ENCODE measurements around the gene EYA4.

The EYA4 gene

DNA sequence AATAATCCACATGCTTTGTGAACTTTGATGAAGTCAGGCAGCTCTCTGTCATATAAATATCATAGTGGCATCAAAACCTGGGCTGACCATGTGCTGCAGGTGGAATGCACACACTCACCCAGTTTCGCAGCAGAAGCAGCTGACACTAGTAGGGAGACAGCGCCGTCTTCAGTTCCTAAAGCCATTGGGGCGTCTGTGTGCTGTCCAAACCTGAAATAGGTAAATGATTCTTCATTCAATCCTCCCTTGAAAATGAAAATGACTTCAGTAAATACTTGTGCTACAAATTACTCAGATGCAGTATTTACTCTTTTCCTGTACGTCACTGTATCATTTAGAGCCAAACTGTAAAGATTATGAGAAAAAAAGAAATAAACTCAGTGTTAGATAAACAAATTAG, 127.5 kb downstream of the EYA4 start:
- Histone ChIP-seq H2AFZ (ENCODE audit: low read length) (no peak overlapping the region), H3K9me3 (ENCODE audit: low read length) (no peaks in the 10 kb centered on the region), H3K27me3 (ENCODE audit: insufficient read depth, low read length) (no peaks in the 10 kb centered on the region), H3F3A (ENCODE audit: insufficient read depth, low read length) (no peaks in the 10 kb centered on the region), H3K9me2 (ENCODE audit: low read depth, low read length) (no peaks in the 10 kb centered on the region), H3K79me2 (ENCODE audit: insufficient read depth, low read length) (no peaks in the 10 kb centered on the region), H3K4me3 (ENCODE audit: low read depth, low read length, poor library complexity, severe bottlenecking) (no peak overlapping the region), H3K4me1 (ENCODE audit: insufficient read depth, low read length, severe bottlenecking) (no peaks in the 10 kb centered on the region), H3K9ac (ENCODE audit: low read length) (no peak overlapping the region), H3K4me2 (ENCODE audit: low read length) (no peak overlapping the region), H3K27ac (ENCODE audit: low read depth, low read length, poor library complexity, severe bottlenecking) (no peak overlapping the region), H3K36me3 (ENCODE audit: insufficient read depth, low read length) (no peaks in the 10 kb centered on the region), H4K20me1 (ENCODE audit: insufficient read depth, low read length) (no peaks in the 10 kb centered on the region)
- no peak for TF ChIP-seq EZH2 (IDR thresholded peaks at IDR 0.05; ENCODE audit: borderline replicate concordance, low read length)
- TF ChIP-seq, protein P1, sequence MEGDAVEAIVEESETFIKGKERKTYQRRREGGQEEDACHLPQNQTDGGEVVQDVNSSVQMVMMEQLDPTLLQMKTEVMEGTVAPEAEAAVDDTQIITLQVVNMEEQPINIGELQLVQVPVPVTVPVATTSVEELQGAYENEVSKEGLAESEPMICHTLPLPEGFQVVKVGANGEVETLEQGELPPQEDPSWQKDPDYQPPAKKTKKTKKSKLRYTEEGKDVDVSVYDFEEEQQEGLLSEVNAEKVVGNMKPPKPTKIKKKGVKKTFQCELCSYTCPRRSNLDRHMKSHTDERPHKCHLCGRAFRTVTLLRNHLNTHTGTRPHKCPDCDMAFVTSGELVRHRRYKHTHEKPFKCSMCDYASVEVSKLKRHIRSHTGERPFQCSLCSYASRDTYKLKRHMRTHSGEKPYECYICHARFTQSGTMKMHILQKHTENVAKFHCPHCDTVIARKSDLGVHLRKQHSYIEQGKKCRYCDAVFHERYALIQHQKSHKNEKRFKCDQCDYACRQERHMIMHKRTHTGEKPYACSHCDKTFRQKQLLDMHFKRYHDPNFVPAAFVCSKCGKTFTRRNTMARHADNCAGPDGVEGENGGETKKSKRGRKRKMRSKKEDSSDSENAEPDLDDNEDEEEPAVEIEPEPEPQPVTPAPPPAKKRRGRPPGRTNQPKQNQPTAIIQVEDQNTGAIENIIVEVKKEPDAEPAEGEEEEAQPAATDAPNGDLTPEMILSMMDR (IDR thresholded peaks at IDR 0.05; ENCODE audit: low read length), result no peak; the same call in 1 of the 2 replicates

DNA sequence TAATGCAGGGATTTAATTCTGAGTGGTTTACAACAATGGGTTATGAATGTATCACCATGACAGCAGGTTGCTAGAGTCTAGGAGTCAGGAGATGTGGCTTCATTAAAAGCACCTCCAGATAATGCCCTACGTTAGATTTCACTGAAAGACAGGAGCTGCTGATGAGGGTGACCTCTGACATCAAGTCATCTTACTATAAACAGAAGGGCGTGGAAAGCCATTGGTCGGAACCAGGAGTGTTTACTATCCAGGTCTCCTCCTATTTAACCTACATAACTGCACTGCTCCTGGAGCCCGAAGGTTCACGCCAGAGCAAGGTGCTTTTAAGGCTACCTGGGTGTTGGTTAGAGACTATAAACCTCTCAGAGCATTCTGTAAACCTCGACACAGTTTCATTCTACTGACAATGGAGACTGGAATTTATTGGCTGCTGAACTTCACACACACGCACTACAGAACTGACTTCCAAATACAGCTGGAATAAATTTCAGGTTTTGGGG, 128.7 kb downstream of the EYA4 start:
- Histone ChIP-seq H3K79me2 (ENCODE audit: insufficient read depth, low read length) (no peaks in the 10 kb centered on the region), H3K27me3 (ENCODE audit: insufficient read depth, low read length) (no peaks in the 10 kb centered on the region), H4K20me1 (ENCODE audit: insufficient read depth, low read length) (no peaks in the 10 kb centered on the region), H2AFZ (ENCODE audit: low read length) (no peak overlapping the region), H3K4me1 (ENCODE audit: insufficient read depth, low read length, severe bottlenecking) (no peaks in the 10 kb centered on the region), H3K9me3 (ENCODE audit: low read length) (no peaks in the 10 kb centered on the region), H3K27ac (ENCODE audit: low read depth, low read length, poor library complexity, severe bottlenecking) (no peak overlapping the region), H3F3A (ENCODE audit: insufficient read depth, low read length) (no peaks in the 10 kb centered on the region), H3K9me2 (ENCODE audit: low read depth, low read length) (no peaks in the 10 kb centered on the region), H3K4me2 (ENCODE audit: low read length) (no peak overlapping the region), H3K9ac (ENCODE audit: low read length) (no peak overlapping the region), H3K4me3 (ENCODE audit: low read depth, low read length, poor library complexity, severe bottlenecking) (no peak overlapping the region), H3K36me3 (ENCODE audit: insufficient read depth, low read length) (no peaks in the 10 kb centered on the region)
- TF ChIP-seq, protein P1 (IDR thresholded peaks at IDR 0.05; ENCODE audit: low read length), result no peak
- TF ChIP-seq EZH2 (IDR thresholded peaks at IDR 0.05; ENCODE audit: borderline replicate concordance, low read length), result no peak

DNA sequence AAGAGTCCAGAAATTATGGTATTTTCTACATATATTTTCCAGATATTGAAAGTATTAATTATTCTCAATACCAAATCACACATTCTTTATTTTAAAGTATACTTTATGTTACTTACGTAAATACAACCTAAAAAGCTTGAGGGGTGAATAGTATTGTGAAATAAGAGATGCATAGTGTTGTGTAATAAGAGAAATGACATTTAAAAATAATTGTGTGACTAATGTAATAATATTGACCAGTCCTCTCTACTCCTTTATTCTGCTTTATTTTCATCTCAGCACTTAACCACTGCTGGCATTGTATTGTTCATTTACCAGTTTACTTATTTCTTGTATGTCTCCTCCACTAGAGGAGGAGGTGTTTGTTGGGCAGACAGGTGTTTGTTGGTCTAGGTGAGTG, 135.6 kb downstream of the EYA4 start:
- no peak for TF ChIP-seq EZH2 (IDR thresholded peaks at IDR 0.05; ENCODE audit: borderline replicate concordance, low read length)
- TF ChIP-seq, protein P1 (IDR thresholded peaks at IDR 0.05; ENCODE audit: low read length), result no peak
- Histone ChIP-seq H3K27ac (ENCODE audit: low read depth, low read length, poor library complexity, severe bottlenecking) (no peak overlapping the region), H3K4me3 (ENCODE audit: low read depth, low read length, poor library complexity, severe bottlenecking) (no peak overlapping the region), H3K9me3 (ENCODE audit: low read length) (no peaks in the 10 kb centered on the region), H4K20me1 (ENCODE audit: insufficient read depth, low read length) (no peaks in the 10 kb centered on the region), H2AFZ (ENCODE audit: low read length) (no peak overlapping the region), H3K79me2 (ENCODE audit: insufficient read depth, low read length) (no peaks in the 10 kb centered on the region), H3K27me3 (ENCODE audit: insufficient read depth, low read length) (no peaks in the 10 kb centered on the region), H3K9me2 (ENCODE audit: low read depth, low read length) (no peaks in the 10 kb centered on the region), H3K9ac (ENCODE audit: low read length) (no peak overlapping the region), H3K4me1 (ENCODE audit: insufficient read depth, low read length, severe bottlenecking) (no peaks in the 10 kb centered on the region), H3K4me2 (ENCODE audit: low read length) (no peak overlapping the region), H3F3A (ENCODE audit: insufficient read depth, low read length) (no peaks in the 10 kb centered on the region), H3K36me3 (ENCODE audit: insufficient read depth, low read length) (no peaks in the 10 kb centered on the region)
